KOPT-K1 (cell line): ENCODE data around the gene UMAD1.

Experiments used
- H3K27ac ChIP-seq: fragments of 200-600 bp; sonication (generic); 2 replicates; pipeline ENCODE4 v1.5.1; 2016; ENCODE audit warnings: antibody characterized with exemption, mild to moderate bottlenecking, low read depth, low read length; ENCODE audit not compliant: poor library complexity, severe bottlenecking
- H3K36me3 ChIP-seq: fragments of 200-600 bp; sonication (generic); 2 replicates; pipeline ENCODE4 v1.5.1; 2017; ENCODE audit warnings: antibody characterized with exemption, mild to moderate bottlenecking, low read length, moderate library complexity; ENCODE audit not compliant: insufficient read depth
- H3K9me3 ChIP-seq: fragments of 200-600 bp; sonication (generic); 2 replicates; pipeline ENCODE4 v1.5.1; 2017; ENCODE audit warnings: antibody characterized with exemption, low read length, mild to moderate bottlenecking; ENCODE audit not compliant: insufficient read depth, poor library complexity, severe bottlenecking

The UMAD1 gene

GRCh38 chr7:7745966-7746365 lies 105.4 kb downstream of the UMAD1 start:
- no peak overlapping the region for H3K27ac ChIP-seq
- H3K36me3 ChIP-seq, result no peaks in the 10 kb centered on the region
- no peaks in the 10 kb centered on the region for H3K9me3 ChIP-seq

GRCh38 chr7:7746458-7746857 lies 105.9 kb downstream of the UMAD1 start:
- Histone ChIP-seq H3K36me3 (no peaks in the 10 kb centered on the region), H3K27ac (no peak overlapping the region), H3K9me3 (no peaks in the 10 kb centered on the region)

- Histone ChIP-seq H3K27ac (no peak overlapping the region), H3K9me3 (no peaks in the 10 kb centered on the region), H3K36me3 (no peaks in the 10 kb centered on the region)
These were observed 110.2 kb downstream of the UMAD1 start for GRCh38 chr7:7750571-7751242.

DNA sequence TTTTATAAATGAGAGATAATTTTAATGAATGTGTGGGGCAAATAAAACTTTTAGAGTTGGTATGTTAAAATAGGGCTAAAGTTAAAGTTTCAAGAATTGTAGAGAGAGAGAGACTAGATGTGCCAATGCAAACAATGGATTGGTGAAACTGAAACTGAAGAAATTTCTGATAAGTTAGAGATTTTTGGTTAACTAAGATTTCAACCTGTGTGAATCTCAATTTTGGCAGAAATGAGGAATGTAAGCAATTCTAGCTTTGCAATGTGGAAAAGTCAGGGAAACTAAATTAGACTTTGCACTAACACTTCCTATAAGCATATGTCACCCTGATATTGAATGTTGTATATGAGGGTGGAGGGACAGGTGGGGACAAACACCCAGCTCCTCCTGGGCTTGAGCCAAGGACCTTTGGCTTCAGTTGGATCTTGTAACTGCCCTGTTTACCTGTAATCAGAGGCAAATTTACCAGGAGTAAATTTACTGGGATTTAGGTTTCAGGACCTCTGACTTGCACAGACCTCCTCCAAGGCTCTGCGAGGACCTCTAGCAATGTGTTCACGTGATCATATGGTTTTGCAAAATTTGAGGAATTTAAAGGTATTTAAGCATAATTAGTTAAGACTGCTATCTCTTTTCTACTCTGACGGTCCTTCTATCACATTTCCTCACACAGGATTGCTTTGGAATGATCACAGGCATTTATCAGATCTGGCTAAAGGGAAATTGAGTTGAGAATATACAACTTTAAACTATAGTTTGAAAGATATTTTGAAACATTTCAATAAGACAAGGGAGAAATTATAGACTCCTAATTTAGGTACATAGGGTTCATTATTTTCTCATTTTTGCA lies 110.9 kb downstream of the UMAD1 start:
- no peak overlapping the region for H3K27ac ChIP-seq
- no peaks in the 10 kb centered on the region for H3K36me3 ChIP-seq
- H3K9me3 ChIP-seq, result no peaks in the 10 kb centered on the region

GRCh38 chr7:7756577-7756976 lies 116.0 kb downstream of the UMAD1 start:
- Histone ChIP-seq H3K27ac (no peak overlapping the region), H3K9me3 (no peaks in the 10 kb centered on the region), H3K36me3 (no peaks in the 10 kb centered on the region)

- no peaks in the 10 kb centered on the region for H3K36me3 ChIP-seq
- H3K9me3 ChIP-seq, result no peaks in the 10 kb centered on the region
- H3K27ac ChIP-seq, result no peak overlapping the region
These were observed 117.0 kb downstream of the UMAD1 start for GRCh38 chr7:7757576-7757975.

DNA sequence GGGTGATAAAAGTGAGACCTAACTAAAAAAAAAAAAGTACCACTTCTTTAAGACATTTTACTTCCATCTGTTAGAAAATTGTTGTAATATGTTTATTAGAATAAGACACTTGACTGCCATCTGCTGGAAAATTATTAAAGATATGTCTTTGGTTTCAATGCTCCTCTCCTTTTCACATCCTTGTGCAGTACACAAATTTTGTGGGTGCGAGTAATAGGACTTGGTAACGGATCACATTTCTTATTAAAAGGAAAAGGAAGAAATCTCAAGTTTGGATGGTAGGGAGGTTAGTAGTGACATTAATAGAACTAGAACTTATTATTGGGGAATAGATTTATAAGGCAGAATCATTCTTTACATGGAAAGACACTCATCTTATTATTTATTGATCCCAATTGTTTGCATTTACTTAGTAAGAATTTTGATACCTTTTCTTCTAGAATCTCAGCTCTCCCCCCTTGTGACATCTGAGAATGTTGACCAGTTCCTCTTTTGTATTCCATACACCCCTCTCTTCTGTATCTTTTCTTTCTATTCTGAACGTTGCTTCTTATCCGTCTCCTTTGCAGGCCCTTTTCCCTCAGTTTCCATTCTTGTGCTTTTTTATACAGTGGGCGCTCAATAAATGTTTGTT lies 120.9 kb downstream of the UMAD1 start:
- Histone ChIP-seq H3K9me3 (no peaks in the 10 kb centered on the region), H3K27ac (peak overlapping the region; percentile 80), H3K36me3 (no peaks in the 10 kb centered on the region)

DNA sequence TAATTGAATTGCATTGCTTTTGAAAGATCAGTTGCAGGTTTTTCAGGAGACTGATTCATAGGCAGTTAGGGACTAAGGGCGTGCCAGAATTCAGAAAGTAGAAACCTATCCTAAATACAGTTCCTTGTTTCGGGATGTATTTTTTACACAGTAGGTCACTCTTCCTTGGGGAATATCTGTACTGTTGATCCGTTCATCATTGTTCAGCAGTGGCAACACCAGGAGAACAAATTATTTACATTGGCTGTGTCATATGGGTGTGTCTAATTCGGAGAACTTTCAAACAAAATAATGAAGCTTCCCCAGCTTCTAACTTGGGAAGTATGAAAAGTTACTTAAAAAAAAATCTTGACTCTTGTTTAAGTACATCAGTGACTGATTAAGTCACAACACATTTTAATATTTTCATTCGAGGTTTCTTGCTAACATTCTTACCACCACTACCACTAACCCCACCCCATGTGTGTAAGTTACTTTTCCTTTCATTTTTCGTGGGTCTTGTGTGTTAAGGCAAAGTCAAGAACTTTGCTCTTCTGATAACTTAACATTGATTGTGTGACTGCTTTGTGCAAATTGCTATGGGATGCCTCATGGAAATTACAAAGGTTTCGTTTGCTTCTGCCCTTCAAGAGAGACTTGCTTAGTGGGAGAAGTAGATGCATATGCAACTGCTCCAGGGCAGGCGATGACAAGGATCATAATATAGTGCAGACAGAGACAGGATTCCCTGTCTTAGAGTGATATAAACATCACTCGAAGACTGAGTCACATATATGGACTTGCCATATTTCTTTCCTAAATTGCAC lies 121.6 kb downstream of the UMAD1 start:
- no peaks in the 10 kb centered on the region for H3K9me3 ChIP-seq
- peak overlapping the region; percentile 80 for H3K27ac ChIP-seq
- H3K36me3 ChIP-seq, result no peaks in the 10 kb centered on the region

DNA sequence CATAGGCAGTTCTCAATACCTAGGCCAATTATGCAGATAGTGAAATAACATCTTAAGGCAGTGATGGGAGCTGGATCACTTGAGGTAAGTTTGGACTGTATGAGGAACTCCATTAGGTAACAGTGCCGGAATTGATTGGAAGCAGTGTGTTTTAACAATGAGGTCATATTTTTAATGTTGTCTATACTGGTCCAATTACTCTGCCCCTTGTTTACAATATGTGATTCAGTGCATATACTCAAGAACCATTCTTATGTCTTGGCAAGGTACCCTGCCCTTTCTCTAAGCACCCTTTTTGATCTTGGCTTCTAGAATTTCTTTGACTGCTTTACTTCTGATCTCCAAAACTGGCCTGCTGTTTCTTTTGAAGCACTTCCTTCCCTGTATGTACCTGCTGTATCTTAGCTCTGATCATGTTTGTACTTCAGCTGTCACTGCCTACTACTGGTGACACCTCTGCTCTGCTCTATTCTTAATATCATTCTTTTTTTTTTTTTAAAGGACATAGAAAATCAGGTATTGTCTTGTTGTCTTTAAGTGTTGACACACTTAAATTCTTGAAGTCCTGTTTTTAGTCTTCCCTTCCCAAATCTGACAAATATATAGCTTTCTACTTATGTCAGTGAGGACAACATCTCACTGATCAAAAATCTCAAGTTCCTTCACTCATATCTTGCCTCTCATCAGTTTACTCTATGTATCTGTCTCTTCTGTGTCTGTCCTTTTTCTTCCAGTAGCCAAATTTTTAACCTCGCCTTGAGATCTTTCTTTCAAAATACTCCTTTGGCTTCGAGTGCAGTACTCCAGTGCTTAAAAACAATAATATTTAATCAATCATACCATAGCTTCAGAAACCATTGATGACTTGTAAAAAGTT lies 124.2 kb downstream of the UMAD1 start:
- H3K27ac ChIP-seq, result no peak overlapping the region
- H3K9me3 ChIP-seq, result no peaks in the 10 kb centered on the region
- no peaks in the 10 kb centered on the region for H3K36me3 ChIP-seq

- no peaks in the 10 kb centered on the region for H3K36me3 ChIP-seq
- no peaks in the 10 kb centered on the region for H3K9me3 ChIP-seq
- no peak overlapping the region for H3K27ac ChIP-seq
These were observed 124.9 kb downstream of the UMAD1 start for GRCh38 chr7:7765422-7765821.

GRCh38 chr7:7766671-7767070 lies 126.1 kb downstream of the UMAD1 start:
- no peaks in the 10 kb centered on the region for H3K9me3 ChIP-seq
- H3K27ac ChIP-seq, result no peak overlapping the region
- H3K36me3 ChIP-seq, result no peaks in the 10 kb centered on the region

DNA sequence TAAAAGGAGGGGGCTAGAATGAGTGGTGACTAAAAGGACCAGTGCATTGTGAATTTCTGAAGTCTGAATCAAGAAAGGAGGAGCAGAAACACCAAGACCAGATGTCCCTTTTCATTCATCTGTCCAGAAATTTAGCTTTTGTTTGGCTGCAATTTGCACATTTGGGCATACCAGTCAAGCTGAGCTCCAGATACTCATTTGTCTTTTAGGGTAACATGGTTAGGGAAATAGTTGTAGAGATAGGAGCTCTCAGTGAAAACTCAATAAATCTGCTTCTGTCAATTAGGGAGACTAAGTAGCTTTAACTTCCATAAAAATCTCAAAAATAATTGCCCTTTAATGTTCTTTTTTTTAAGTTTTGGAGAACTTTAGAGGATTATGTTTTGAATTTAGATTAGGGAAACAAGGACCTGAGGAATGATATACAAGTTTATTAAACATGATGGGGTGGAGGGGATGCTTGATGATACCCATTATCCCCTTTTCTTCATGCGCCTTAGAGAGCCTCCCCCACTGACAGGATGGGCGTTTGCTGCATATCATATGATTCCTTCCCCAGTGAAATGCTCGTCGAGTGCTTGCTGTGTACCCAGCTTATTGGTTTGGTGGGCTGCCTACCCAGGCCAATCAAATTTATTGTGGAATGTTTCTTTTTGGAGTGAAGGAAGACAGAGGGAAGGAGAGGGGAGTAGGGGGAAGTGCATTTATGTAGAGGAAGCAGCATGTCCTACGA lies 128.6 kb downstream of the UMAD1 start:
- H3K36me3 ChIP-seq, result no peaks in the 10 kb centered on the region
- H3K27ac ChIP-seq, result no peak overlapping the region

GRCh38 chr7:7769710-7770627 lies 129.4 kb downstream of the UMAD1 start:
- H3K36me3 ChIP-seq, result no peaks in the 10 kb centered on the region
- H3K27ac ChIP-seq, result no peak overlapping the region
- no peaks in the 10 kb centered on the region for H3K9me3 ChIP-seq

More for the DNA sequence above, 128.6 kb downstream of the UMAD1 start:
- H3K9me3 ChIP-seq, result no peaks in the 10 kb centered on the region
